Neural progenitor cell (in vitro differentiated cells): ENCODE data around the gene IFIT5. TPM values are rescaled to one million over a fixed set of nuclear protein-coding genes. Genes with fewer than 3 reads are reported as not detected.

Source experiments
- DNase-seq: peaks from one replicate; pipeline ENCODE4 v3.0.0-alpha.2; 2016; ENCODE audit warnings: low spot score
- H2AFZ ChIP-seq: fragments of 200-600 bp; sonication (generic); replicated peaks from 2 replicates; pipeline ENCODE4 v1.6.1; 2016; ENCODE audit warnings: antibody characterized with exemption
- H3F3A ChIP-seq: fragments of 200-600 bp; sonication (generic); 2 replicates; pipeline ENCODE4 v1.6.1; 2016; ENCODE audit warnings: antibody characterized with exemption, low read depth
- H3K27ac ChIP-seq: fragments of 200-600 bp; sonication (generic); 2 replicates; pipeline ENCODE4 v1.5.1; 2016; ENCODE audit warnings: mild to moderate bottlenecking
- H3K27me3 ChIP-seq: fragments of 200-600 bp; sonication (generic); 2 replicates; pipeline ENCODE4 v1.6.1; 2016; ENCODE audit warnings: mild to moderate bottlenecking, moderate library complexity
- H3K36me3 ChIP-seq: fragments of 200-600 bp; sonication (generic); 2 replicates; pipeline ENCODE4 v1.5.1; 2016
- H3K4me1 ChIP-seq: fragments of 200-600 bp; sonication (generic); 2 replicates; pipeline ENCODE4 v1.6.1; 2016; ENCODE audit warnings: mixed run types
- H3K4me2 ChIP-seq: fragments of 200-600 bp; sonication (generic); 2 replicates; pipeline ENCODE4 v1.6.1; 2016
- H3K4me3 ChIP-seq: fragments of 200-600 bp; sonication (generic); 2 replicates; pipeline ENCODE4 v1.5.1; 2016
- H3K79me2 ChIP-seq: fragments of 200-600 bp; sonication (generic); 2 replicates; pipeline ENCODE4 v1.6.1; 2016; ENCODE audit warnings: low read depth
- H3K9ac ChIP-seq: fragments of 200-600 bp; sonication (generic); 2 replicates; pipeline ENCODE4 v1.6.1; 2016
- H3K9me3 ChIP-seq: fragments of 200-600 bp; sonication (generic); 2 replicates; pipeline ENCODE4 v1.5.1; 2016; ENCODE audit warnings: low read depth
- H4K20me1 ChIP-seq: fragments of 200-600 bp; sonication (generic); 2 replicates; pipeline ENCODE4 v1.6.1; 2016; ENCODE audit warnings: low read depth
- H3K27ac Mint-ChIP-seq: 3 replicates; pipeline ENCODE4 v1.8.0; 2021; ENCODE audit warnings: mixed read lengths
- H3K27me3 Mint-ChIP-seq: 2 replicates; pipeline ENCODE4 v1.8.0; 2022; ENCODE audit warnings: low read depth, mild to moderate bottlenecking, inconsistent platforms, moderate library complexity, mixed read lengths; ENCODE audit not compliant: insufficient read depth
- H3K36me3 Mint-ChIP-seq: 3 replicates; pipeline ENCODE4 v1.8.0; 2021; ENCODE audit warnings: mixed read lengths
- H3K4me1 Mint-ChIP-seq: 3 replicates; pipeline ENCODE4 v1.8.0; 2021; ENCODE audit warnings: mixed read lengths
- H3K4me3 Mint-ChIP-seq: 3 replicates; pipeline ENCODE4 v1.8.0; 2021; ENCODE audit warnings: mild to moderate bottlenecking, moderate library complexity, mixed read lengths
- H3K9me3 Mint-ChIP-seq: 3 replicates; pipeline ENCODE4 v1.8.0; 2020; ENCODE audit warnings: mixed read lengths
- CTCF ChIP-seq: fragments of 200-600 bp; sonication (generic); IDR thresholded peaks from 2 replicates; pipeline ENCODE4 v1.5.1; 2017; ENCODE audit warnings: antibody characterized with exemption, mild to moderate bottlenecking
- EZH2 ChIP-seq: fragments of 200-600 bp; sonication (generic); IDR thresholded peaks from 2 replicates; pipeline ENCODE4 v1.6.1; 2017; ENCODE audit warnings: antibody characterized with exemption, mild to moderate bottlenecking, moderate library complexity
- EZH2phosphoT487 ChIP-seq: fragments of 200-600 bp; sonication (generic); IDR thresholded peaks from 2 replicates; pipeline ENCODE4 v1.6.1; 2017; ENCODE audit warnings: antibody characterized with exemption
- total RNA-seq: library from RNA; depleted of rRNA; stranded (reverse); fragments of >200 nt; gene quantifications from 2 replicates; pipeline ENCODE4 v1.2.3, GENCODE V29; 2015; ENCODE audit warnings: low replicate concordance

The IFIT5 gene
- total RNA-seq, 1 donor from 2014 or later: 7.0 TPM

- Histone ChIP-seq H3K4me2 (no peak overlapping the region), H2AFZ (peak overlapping the region; percentile 57), H3K4me1 (peaks cover 15% of the 10 kb centered on the region), H3K27me3 (no peaks in the 10 kb centered on the region), H3K9ac (no peak overlapping the region), H3K36me3 (no peaks in the 10 kb centered on the region), H3K79me2 (no peaks in the 10 kb centered on the region), H3F3A (no peaks in the 10 kb centered on the region), H3K27ac (no peak overlapping the region), H3K9me3 (no peaks in the 10 kb centered on the region), H3K4me3 (no peak overlapping the region), H4K20me1 (no peaks in the 10 kb centered on the region)
- Mint-ChIP-seq H3K4me3 (no peak overlapping the region), H3K4me1 (peaks cover 27% of the 10 kb centered on the region), H3K27ac (no peak overlapping the region), H3K27me3 (no peaks in the 10 kb centered on the region), H3K36me3 (no peaks in the 10 kb centered on the region), H3K9me3 (peaks cover 4% of the 10 kb centered on the region)
- peak; percentile 29 for DNase-seq
- TF ChIP-seq EZH2 (no peak), CTCF (peak; percentile 68), EZH2phosphoT487 (no peak)
These were observed 44.9 kb upstream of the IFIT5 start for GRCh38 chr10:89369156-89370105.

GRCh38 chr10:89371079-89371478 lies 43.3 kb upstream of the IFIT5 start:
- no peaks in the 10 kb centered on the region for H3K9me3 ChIP-seq
- H3K4me3 ChIP-seq: no peak overlapping the region
- no peaks in the 10 kb centered on the region for H3K36me3 ChIP-seq
- no peak overlapping the region for H3K9ac ChIP-seq
- Mint-ChIP-seq H3K9me3 (no peaks in the 10 kb centered on the region), H3K36me3 (no peaks in the 10 kb centered on the region), H3K4me3 (no peak overlapping the region), H3K4me1 (peaks cover 27% of the 10 kb centered on the region), H3K27ac (no peak overlapping the region), H3K27me3 (no peaks in the 10 kb centered on the region)
- peaks cover 15% of the 10 kb centered on the region for H3K4me1 ChIP-seq
- no peaks in the 10 kb centered on the region for H4K20me1 ChIP-seq
- H3K27me3 ChIP-seq: no peaks in the 10 kb centered on the region
- no peaks in the 10 kb centered on the region for H3F3A ChIP-seq
- no peak overlapping the region for H3K4me2 ChIP-seq
- TF ChIP-seq CTCF (no peak), EZH2phosphoT487 (no peak), EZH2 (no peak)
- H2AFZ ChIP-seq: no peak overlapping the region
- no peak overlapping the region for H3K27ac ChIP-seq
- H3K79me2 ChIP-seq: no peaks in the 10 kb centered on the region
- DNase-seq: no peak

- H3K9me3 Mint-ChIP-seq: no peaks in the 10 kb centered on the region
- no peak overlapping the region for H3K27ac Mint-ChIP-seq
- Histone ChIP-seq H4K20me1 (no peaks in the 10 kb centered on the region), H3F3A (no peaks in the 10 kb centered on the region), H3K4me1 (peaks cover 15% of the 10 kb centered on the region), H3K4me2 (no peak overlapping the region), H3K9ac (no peak overlapping the region), H3K4me3 (no peak overlapping the region), H3K79me2 (no peaks in the 10 kb centered on the region), H3K27me3 (no peaks in the 10 kb centered on the region), H3K36me3 (no peaks in the 10 kb centered on the region), H3K9me3 (no peaks in the 10 kb centered on the region), H2AFZ (no peak overlapping the region), H3K27ac (no peak overlapping the region)
- no peak overlapping the region for H3K4me3 Mint-ChIP-seq
- TF ChIP-seq CTCF (no peak), EZH2phosphoT487 (no peak), EZH2 (no peak)
- no peak for DNase-seq
- no peaks in the 10 kb centered on the region for H3K27me3 Mint-ChIP-seq
- H3K36me3 Mint-ChIP-seq: no peaks in the 10 kb centered on the region
- peaks cover 25% of the 10 kb centered on the region for H3K4me1 Mint-ChIP-seq
These were observed 42.4 kb upstream of the IFIT5 start for GRCh38 chr10:89371987-89372386.
